GM21447 (cell line): Measurements from ENCODE around the gene NEURL1B.
"Not testable (repeated sequence)": the region's sequence is repeated elsewhere in the genome, so short reads cannot be mapped to it uniquely, and the experiment has no call there.

ENCODE experiments used
- ATAC-seq: cut with Tn5 transposase; IDR thresholded peaks from one replicate; pipeline ENCODE4 v1.9.1; 2021; ENCODE audit not compliant: unreplicated experiment

The NEURL1B gene

GRCh38 chr5:172692981-172693380 is 51.9 kb downstream of the NEURL1B start:
- ATAC-seq, result no peak

GRCh38 chr5:172694061-172694460 is 53.0 kb downstream of the NEURL1B start:
- no peak for ATAC-seq

- no peak for ATAC-seq
Observed at GRCh38 chr5:172694541-172694940, 53.5 kb downstream of the NEURL1B start.

GRCh38 chr5:172695232-172696054 is 54.4 kb downstream of the NEURL1B start:
- ATAC-seq, result no peak

GRCh38 chr5:172696171-172696849 is 55.2 kb downstream of the NEURL1B start:
- no peak for ATAC-seq

GRCh38 chr5:172697123-172698121 is 56.4 kb downstream of the NEURL1B start:
- ATAC-seq, result peak; percentile 84

- no peak for ATAC-seq
Observed at GRCh38 chr5:172699423-172699822, 58.4 kb downstream of the NEURL1B start.

GRCh38 chr5:172699999-172700364 is 58.9 kb downstream of the NEURL1B start:
- no peak for ATAC-seq

- ATAC-seq, result no peak
Observed at GRCh38 chr5:172700365-172701290, 59.6 kb downstream of the NEURL1B start.

- no peak for ATAC-seq
Observed at GRCh38 chr5:172701291-172701656, 60.2 kb downstream of the NEURL1B start.

GRCh38 chr5:172703952-172704351 is 62.9 kb downstream of the NEURL1B start:
- no peak for ATAC-seq

GRCh38 chr5:172705576-172706084 is 64.6 kb downstream of the NEURL1B start:
- no peak for ATAC-seq

GRCh38 chr5:172706796-172707195 is 65.7 kb downstream of the NEURL1B start:
- ATAC-seq, result no peak

GRCh38 chr5:172707285-172708182 is 66.5 kb downstream of the NEURL1B start:
- ATAC-seq, result no peak

- no peak for ATAC-seq
Observed at GRCh38 chr5:172708183-172708505, 67.1 kb downstream of the NEURL1B start.

GRCh38 chr5:172710676-172711075 is 69.6 kb downstream of the NEURL1B start:
- ATAC-seq, result no peak

- not testable (repeated sequence) for ATAC-seq
Observed at GRCh38 chr5:172711321-172711861, 70.3 kb downstream of the NEURL1B start.

GRCh38 chr5:172712610-172713009 is 71.5 kb downstream of the NEURL1B start:
- no peak for ATAC-seq
